Measurements from ENCODE around the gene ERC2.

- TF ChIP-seq CTCF (conservative IDR thresholded peaks at IDR 0.05 in 1 of 2, IDR thresholded peaks at IDR 0.05 in 1 of 2; ENCODE audit: low read depth in 1 of 2, low read length in 2 of 2) (no peak), EZH2 (IDR thresholded peaks at IDR 0.05; ENCODE audit: low read length, missing control alignments) (no peak)
Observed at GRCh38 chr3:55816794-55817576, 651.3 kb downstream of the ERC2 start.

Data from fibroblast of lung (primary cell).